Measurements from ENCODE around the gene SYT10.
"Not testable (repeated sequence)": the region's sequence is repeated elsewhere in the genome, so short reads cannot be mapped to it uniquely, and the experiment has no call there.

Gene SYT10, protein sequence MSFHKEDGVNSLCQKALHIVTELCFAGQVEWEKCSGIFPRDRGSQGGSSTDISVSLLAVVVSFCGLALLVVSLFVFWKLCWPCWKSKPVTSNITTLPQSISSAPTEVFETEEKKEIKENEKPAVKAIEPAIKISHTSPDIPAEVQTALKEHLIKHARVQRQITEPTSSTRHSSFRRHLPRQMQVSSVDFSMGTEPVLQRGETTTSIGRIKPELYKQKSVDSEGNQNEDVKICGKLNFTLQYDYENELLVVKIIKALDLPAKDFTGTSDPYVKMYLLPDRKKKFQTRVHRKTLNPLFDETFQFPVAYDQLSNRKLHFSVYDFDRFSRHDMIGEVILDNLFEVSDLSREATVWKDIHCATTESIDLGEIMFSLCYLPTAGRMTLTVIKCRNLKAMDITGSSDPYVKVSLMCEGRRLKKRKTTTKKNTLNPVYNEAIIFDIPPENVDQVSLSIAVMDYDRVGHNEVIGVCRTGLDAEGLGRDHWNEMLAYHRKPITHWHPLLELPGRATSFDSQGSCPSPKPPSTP

DNA sequence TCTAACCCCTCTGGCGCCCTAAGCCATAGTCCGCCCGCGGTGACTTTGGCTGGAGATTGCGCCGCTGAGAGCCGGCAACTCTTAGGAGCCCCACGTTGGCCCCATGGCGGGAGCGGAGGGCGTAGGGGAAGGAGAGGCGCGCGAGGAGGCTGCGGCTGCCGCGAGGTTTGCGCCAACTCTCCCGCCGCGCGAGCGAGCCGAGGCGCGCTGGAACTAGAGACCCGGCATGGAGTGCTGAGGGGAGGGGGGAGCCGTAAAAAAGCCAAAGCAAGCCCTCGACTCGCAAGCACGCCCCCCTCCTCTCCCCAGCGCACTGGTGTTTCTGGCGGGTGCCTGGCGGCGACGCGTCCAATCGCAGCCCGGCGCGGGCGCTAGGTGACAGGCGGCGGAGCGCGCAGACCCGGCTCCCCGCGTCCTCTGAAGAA is at the start of gene SYT10:
Gene SYT10 (minus strand): TSS at position 233 of the 425 bp plus-strand sequence. CDS start 297 bp downstream, outside the sequence.
- DNase-seq, result no peak

DNA sequence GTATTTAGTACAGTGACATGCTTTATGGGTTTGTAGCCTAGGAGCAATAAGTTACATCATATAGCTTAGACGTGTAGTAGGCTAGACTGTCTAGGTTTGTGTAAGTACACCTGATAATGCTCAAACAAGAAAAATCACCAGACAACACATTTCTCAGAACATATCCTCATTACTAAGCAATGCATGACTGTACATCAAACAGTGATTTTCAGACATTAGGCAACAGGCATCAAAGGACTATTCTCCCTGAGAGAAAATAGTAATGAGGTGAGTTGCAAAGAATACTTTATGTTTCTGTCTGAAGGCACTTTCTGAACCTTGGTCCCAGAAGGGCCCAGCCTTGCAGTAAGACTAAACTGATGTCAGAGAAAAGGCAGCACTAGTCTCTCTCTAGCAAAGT is 48.4 kb upstream of the SYT10 start:
- no peak for DNase-seq

DNA sequence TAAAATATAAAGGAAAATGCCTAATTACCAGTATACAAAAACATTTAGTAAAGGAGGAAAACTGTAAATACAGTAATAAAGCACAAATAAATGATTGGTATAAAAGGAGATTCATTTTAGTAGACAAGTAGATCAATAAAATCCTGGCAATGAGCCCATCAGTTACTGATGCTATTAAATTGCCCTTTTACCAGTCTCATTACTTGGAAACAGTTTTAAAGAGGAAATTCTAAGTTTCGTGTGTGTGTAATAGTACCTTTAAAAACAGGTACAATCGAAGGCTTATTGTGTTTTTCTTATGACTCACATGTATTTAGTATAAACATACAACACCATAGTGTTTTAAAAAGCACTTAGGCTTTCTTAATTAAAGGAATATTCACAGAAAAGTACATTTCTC is 46.4 kb upstream of the SYT10 start:
- no peak for DNase-seq

DNA sequence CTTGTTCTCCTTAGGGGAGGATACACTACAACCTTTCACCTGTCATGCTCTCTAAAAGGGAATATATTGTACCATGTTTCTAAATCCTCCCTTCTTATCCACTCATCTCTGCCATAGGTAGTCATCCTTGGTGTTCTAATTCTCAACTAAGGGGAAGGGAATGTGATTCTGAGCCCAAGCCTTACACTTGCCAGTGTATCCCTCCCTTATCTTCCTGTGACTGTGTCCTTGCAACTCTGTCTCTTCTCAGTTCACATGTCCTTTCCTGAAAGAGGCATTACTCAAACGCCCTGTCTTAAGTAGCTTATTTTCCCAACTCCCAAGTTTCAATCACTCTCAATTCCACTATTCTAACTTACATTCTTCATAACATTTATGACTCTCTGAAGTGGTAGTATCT is 44.5 kb upstream of the SYT10 start:
- no peak for DNase-seq

DNA sequence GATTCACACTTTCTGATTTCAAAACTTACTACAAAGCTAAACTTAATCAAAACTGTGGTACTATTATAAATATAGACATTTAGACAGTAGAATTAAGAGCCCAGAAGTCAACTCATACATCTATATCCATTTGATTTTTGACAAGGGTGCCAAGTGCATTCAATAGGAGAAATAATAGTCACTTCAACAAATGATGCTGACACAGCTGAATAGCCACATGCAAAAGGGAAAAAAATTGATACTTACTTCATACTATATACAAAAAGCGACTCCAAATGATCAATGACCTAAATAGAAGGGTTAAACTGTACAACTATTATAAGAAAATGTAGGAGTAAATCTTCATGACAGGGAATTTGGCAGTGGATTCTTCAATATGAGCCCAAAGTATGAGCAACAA is 40.7 kb upstream of the SYT10 start:
- no peak for DNase-seq

DNA sequence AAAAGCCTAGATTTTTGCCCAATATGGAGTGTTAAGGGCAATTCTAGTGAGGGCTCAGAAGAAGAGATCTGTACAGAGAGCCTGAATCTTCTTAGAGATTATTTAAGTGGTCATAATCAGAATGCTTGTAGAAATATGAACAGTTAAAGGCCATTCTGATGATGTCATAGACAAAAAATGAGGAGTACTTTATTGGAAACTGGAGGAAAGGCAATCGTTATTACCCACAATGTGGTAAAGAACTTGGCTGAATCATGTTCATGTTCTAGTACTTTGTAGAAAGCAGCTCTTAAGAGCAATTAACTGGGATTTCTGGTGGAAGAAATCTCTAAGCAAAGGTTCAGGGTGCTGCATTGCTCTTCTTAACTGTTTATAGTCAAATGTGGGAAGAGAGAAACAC is 36.4 kb upstream of the SYT10 start:
- no peak for DNase-seq

DNA sequence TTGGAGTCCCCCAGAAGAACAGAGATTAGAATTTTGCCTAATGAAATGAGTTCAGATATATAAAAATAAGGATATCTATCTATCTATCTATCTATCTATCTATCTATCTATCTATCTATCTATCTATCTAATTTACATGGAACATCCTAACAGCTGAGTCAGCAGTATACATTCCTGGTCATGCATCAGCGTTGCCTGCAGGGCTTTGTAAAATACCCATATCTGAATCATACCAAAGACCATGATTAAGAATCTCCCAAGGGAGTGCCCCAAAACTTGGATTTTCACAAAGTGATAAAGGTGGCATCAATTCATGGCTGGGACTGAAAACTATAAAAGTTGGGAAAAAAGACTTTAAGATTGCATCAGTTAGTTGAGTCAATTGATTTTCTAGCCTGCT is 32.7 kb upstream of the SYT10 start:
- no peak for DNase-seq

DNA sequence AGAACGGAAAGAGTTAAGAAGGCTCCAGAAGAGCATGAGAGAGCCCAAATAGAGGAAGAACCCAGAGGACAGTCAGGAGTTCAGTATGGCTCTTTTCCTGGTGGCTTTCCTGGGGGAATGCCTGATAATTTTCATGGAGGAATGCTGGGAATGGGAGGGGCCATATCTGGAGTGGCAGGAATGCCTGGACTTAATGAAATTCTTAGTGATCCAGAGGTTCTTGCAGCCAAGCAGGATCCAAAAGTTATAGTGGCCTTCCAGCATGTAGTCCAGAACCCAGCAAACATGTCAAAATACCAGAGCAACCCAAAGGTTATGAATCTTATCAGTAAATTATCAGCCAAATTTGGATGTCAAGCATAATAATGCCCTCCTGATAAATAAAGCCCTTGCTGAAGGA is 15.5 kb upstream of the SYT10 start:
- DNase-seq, result no peak

DNA sequence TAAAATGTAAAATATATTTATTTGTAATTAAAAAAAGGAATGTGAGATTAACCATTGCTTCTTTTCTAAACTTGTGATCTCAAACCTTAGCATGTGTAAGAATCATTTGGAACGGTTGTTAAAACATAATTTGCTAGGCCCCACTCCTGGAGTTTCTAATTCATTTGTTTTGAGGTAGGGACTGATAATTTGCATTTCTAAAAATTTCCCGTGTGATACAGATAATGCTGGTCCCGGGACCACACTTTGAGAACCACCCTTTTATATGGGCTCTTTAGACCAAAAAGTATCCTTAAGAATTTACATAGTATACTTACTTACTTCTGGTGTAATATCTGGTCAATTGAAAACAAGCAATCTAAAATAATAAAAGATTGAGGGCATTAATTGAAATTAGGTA is 10.9 kb upstream of the SYT10 start:
- DNase-seq, result no peak

DNA sequence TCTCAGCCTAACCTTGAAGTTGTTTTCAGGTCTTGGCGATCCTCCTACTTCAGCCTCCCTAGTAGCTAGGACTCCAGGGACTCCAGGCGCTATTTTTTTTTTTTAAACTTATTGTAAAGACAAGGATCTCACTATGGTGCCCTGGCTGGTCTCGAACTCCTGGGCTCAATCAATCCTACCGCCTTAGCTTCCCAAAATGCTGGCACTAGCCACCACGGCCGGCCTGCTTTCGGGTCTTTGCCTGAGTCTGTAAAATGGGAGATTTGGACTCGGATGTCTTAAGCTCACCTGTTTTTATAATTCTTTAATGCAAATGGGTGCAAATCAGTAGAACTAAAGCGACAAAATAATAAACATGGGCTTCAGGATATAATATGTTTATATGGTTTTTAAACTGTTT is 858 bp upstream of the SYT10 start:
- no peak for DNase-seq

DNA sequence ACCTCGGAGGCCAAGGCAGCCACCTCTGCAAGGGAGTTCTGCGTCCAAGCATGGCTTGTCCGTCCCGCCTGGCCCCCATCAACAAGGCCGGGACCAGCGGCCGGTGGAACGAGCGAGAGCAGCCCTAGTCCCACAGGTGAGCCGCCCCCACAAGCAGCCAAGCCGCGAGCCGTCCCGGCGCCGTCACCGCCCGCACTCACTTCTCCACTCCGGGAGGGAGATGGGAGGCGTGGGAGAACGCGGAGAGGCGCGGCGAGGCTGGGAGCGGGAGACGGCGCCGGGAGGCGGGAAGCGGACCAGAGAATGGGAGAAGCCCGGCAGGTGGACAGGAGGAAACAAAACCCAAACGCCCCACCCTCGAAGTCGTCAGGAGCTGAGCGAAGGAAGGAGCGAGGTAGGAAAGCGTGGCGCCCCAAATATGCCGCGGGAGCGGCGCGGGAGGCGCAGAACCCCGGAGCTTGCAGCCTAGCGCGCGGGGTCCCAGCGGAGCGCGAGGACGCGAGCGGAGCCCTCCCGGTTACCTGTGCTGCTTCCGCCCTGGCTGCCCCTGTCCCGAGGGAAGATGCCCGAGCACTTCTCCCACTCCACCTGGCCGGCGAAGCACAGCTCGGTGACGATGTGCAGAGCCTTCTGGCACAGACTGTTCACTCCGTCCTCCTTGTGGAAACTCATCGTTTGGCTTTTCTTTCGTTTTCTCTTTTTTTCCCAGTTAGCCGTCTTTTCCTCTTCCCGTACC is 600 bp downstream of the SYT10 start:
- no peak for DNase-seq

DNA sequence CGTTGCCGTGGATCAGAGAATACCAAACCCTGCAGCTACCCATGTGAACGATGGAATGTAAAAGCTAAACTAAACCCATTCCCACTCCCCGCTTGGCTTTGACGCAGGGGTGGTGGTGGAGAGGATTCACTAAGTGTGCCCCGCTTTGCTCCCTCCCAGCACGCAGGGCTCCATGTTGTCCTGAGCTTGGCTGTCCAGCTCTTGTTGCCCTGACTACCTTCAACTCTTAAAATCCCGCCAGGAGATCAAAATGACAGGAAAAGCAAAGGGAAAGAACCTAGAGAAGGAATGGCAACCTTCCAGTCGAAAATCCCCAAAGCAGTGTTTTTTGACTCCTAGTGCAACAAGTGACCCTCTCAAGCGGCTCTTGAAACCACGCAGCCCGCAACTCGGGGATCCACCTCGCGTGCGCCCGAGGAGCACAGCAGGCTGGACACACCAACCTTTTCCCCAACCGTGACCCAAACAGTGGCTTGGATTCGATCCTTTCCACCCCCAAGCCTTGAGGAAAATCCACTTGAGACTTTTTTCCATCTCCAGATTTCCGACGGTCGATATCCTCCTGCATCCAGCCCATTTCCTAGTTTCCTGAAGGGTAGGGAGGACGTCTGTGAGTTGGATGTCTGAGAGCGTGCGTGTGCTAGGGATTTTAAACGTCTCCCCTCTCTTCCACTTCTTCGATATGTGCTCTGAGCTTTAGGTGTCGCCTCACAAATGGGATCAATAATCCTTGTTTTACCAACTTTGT is 1.4 kb downstream of the SYT10 start:
- DNase-seq, result no peak

DNA sequence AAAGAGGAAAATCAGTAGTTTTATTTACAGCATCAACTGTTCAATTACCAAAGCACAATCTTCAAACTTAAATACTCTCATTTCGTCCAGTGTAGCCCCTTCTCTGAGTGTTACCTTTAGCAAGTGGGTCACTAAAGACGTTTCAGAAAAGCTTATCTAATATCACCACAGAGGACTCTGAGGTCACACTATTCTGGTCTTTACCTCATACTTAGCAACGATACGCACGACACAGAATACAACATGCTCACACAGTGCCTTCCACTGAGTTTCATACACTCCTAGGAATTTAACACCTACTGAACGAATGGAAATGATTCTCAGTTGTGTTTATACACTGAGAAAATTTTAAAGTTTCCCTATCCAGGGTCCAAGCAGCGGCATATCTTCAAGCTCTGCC is 2.0 kb downstream of the SYT10 start:
- no peak for DNase-seq

DNA sequence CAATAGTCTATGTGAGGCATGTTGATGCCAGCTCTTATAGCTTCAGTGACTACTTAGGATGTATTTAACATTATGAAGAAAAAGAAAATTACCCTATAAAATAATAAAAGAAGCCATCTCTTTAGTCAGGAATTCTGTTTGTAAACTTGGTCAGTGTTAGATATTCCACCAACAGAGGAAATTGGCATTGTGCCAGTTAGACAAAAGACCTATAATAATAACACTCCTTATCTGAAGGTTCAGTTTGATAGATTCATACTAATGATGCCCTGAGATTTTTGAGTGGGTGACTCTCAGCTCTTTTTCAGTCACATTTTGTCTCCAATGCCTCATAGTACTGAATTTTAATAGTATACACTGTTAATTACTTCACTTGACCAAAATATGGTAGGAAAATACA is 6.6 kb downstream of the SYT10 start:
- no peak for DNase-seq

DNA sequence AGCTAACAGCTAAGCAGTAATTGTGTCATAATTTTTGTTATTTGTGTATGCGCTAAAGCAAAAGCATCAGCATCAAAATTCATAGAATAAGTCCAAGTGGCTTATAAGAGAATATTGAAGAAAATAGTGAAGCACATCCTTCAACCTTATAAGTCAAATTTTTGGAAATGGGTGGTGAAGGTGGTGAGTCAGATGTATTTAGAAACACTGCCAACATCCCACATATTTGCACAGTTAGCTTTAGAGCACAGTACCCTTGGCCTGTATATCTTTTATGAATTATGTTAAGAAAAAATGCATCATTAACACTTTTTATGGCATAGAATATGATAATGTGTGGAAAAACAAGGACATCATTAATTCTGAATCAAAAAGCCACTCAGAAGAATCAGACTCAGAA is 8.0 kb downstream of the SYT10 start:
- no peak for DNase-seq

DNA sequence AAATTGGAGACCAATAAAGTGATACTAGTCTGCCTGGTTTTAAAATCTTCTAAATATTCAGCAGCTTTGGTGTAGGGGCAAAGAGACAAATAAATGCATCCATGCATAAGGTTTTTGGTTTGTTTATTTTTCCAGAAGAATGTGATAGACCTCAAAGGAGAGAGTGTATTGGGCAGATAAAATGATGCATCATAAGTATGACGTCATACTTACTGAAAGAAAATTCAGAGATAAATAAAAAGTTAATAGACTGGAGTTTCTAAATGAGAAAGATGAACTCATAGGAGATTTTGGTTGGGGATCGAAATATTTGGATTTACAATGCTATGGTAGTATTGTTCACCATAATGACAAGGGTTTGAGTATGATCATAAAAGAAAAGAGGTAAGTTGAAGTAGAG is 10.2 kb downstream of the SYT10 start:
- DNase-seq, result no peak

DNA sequence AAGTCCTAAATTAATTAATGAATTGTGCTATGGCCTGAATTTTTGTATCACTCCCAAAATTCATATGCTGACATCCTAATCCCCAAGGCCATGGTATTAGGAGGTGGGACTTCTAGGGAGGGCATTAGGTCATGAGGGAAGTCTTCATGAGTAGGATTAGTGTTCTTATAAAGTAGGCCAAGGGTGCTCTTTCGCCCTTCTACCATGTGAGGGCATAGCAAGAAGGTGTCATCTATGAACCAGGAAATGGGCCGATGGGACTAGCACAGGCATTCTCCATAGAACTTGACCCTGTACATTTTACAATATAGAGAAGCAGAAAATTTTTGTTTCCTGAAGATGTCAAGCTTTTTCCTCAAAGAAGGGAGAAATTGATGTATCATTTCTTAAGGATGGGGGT is 12.5 kb downstream of the SYT10 start:
- no peak for DNase-seq

DNA sequence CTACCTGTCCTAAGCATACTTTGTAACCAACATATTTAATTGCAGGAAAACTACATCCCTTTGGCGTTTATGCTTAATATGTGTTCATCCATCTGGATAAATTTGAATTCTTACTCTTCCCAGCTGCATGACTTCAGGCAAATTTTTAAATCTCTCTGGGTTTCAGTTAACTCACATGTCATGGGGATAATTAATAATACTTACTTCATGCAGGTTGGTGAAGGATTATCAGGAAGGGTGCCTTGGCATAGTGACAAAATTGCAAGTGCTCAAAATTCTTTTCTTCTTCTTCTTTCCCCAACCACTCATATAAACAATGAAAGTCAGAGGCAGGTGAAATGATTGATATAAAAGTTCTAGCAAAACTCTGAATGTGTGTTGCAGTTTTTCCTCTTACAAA is 15.9 kb downstream of the SYT10 start:
- DNase-seq, result no peak

DNA sequence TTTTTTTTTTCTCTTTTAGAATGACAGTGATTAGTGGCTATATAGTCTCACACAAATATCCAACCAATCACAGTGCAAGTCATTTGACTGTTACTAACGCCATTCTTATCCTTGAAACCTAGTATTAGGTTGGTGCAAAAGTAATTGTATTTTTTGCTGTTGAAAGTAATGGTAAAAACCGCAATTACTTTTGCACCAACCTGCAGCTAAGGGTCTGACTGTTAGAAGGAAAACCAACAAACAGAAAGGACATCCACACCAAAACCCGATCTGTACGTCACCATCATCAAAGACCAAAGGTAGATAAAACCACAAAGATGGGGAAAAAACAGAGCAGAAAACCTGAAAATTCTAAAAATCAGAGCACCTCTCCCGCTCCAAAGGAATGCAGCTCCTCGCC is 27.2 kb downstream of the SYT10 start:
- DNase-seq, result not testable (repeated sequence)

DNA sequence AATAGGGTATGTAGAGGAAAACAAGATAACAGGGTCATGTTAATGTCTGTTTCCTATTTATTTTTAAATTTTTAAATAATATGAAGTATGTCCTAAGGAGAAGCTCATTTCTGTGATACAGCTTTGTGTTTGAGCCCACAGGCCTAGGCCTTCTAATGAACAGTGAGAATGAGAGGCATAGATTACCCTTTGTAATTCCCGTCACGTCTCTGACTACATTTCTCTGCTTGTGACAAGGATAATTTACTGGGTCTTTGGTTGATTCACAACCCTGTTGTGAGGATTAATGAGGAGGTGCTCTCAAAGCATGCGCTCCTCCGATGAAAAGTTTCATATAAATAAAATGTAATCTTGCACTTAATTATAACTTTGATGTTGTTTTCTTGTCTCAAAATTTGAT is 56.1 kb downstream of the SYT10 start:
- no peak for DNase-seq

DNA sequence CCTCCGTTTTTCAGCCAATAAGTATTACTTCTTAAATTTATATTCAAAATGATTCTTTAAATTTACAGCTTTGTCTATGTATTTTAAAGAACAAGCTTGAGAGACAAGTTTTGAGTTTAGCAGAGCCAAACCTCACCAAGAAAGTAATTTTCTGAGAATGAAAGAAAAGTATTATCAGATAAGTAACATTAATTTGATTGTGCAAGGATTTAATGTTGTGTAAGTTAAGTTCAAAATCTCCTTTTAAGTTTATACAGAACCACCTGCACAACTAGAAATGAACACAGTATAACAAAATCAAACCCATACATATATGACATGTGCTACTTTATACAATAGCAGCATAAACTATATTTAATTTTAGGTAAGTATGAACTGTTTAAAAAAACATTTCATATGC is 63.5 kb downstream of the SYT10 start:
- no peak for DNase-seq

DNA sequence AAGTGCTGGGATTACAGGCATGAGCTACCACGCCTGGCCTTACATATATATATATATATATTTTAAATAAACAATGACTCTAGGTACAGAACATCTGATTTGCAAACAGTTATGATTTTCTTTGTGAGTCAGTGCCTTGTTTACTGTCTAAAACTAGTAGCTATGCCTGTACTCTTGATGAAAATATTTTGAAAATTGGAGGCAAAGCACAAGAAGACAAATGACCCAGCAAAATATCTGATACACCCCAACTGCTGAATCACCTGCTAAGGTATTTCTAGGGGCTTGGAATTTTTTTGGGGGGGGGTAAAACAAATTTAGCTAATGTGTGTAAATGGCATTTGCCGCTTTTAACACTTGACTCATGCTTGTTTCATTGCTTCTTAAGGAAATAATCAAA is 69.3 kb downstream of the SYT10 start:
- DNase-seq, result no peak

DNA sequence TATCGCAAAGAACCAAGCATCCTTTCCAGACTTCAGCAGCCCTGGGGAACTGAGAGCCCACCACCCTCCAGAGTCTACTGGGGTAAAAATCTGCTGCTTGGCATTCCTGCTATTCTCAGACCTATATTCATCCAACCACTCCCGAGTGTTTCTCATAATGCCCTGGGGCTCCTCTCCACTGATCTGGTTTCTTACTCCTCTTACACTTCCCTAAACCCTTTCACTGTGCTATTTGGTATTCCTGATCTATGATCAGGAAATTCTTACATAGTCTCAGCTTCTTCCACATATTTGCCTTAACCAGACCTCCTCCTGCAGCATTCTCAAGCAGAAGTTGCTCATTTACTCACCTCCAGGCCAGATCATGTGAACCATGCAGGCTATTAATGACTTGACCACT is 82.4 kb downstream of the SYT10 start:
- DNase-seq, result no peak

DNA sequence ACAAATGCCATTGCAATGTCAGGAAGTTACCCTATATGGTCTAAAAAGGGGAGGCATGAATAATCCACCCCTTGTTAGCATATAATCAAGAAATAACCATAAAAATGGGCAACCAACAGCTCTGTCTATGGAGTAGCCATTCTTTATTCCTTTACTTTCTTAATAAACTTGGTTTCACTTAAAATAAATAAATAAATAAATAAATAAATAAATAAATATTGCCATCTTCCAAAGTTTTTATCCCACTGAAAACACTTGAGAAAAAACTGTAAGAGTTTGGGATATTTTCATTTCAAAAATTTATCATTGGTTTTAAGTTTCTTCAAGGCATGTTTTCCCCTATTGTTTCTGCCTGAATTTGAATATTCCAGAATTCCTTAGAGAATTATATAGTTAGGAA is 89.8 kb downstream of the SYT10 start:
- no peak for DNase-seq
